PC-9 (cell line): ENCODE results near the gene SCIN. TPM values are rescaled to one million over a fixed set of nuclear protein-coding genes. Genes with fewer than 3 reads are reported as not detected.

Source experiments
- BruUV-seq: library from RNA; stranded (reverse); fragments of 400-500 nt; replicated peaks from 2 replicates; lab custom pipeline; 2021; lab: Mats Ljungman, UMichigan
- CTCF ChIA-PET: fragments of 300-600 bp; sonication (Branson Sonifier 250); formaldehyde crosslinking; loops from one replicate; lab custom pipeline; 2022; ENCODE audit warnings: antibody characterized with exemption; lab: Charles Lee
- POLR2A ChIA-PET: fragments of 300-600 bp; sonication (Branson Sonifier 250); formaldehyde crosslinking; loops from one replicate; lab custom pipeline; 2022; ENCODE audit warnings: antibody characterized with exemption; ENCODE audit not compliant: unreplicated experiment; lab: Charles Lee
- DNase-seq, 2 experiments: peaks; one replicate each; pipeline versions ENCODE4 v3.0.0 to v3.0.0-alpha.2; 2015 to 2022; ENCODE audit warnings: mixed read lengths in 1 of 2
- H2AFZ ChIP-seq: fragments of 200-600 bp; sonication (generic); 2 replicates; pipeline ENCODE4 v1.8.1; 2017; ENCODE audit warnings: antibody characterized with exemption
- H3F3A ChIP-seq: fragments of 200-600 bp; sonication (generic); 2 replicates; pipeline ENCODE4 v1.8.1; 2017; ENCODE audit warnings: antibody characterized with exemption, mild to moderate bottlenecking, low read depth; ENCODE audit not compliant: insufficient read depth
- H3K27ac ChIP-seq: fragments of 200-600 bp; sonication (generic); 2 replicates; pipeline ENCODE4 v1.6.1; 2016; ENCODE audit warnings: mixed run types
- H3K27me3 ChIP-seq: fragments of 200-600 bp; sonication (generic); 2 replicates; pipeline ENCODE4 v1.6.1; 2016; ENCODE audit warnings: low read depth, mixed run types; ENCODE audit not compliant: insufficient read depth
- H3K36me3 ChIP-seq: fragments of 200-600 bp; sonication (generic); 2 replicates; pipeline ENCODE4 v1.6.1; 2016; ENCODE audit warnings: low read depth, mixed run types
- H3K4me1 ChIP-seq: fragments of 200-600 bp; sonication (generic); replicated peaks from 2 replicates; pipeline ENCODE4 v1.6.1; 2016; ENCODE audit warnings: mixed run types; ENCODE audit not compliant: insufficient read depth
- H3K4me2 ChIP-seq: fragments of 200-600 bp; sonication (generic); 2 replicates; pipeline ENCODE4 v1.6.1; 2017; ENCODE audit warnings: mixed run types
- H3K4me3 ChIP-seq: fragments of 200-600 bp; sonication (generic); 2 replicates; pipeline ENCODE4 v1.6.1; 2016; ENCODE audit warnings: mixed run types
- H3K79me2 ChIP-seq: fragments of 200-600 bp; sonication (generic); 2 replicates; pipeline ENCODE4 v1.6.1; 2017; ENCODE audit warnings: low read depth, mixed run types
- H3K9me2 ChIP-seq: fragments of 200-600 bp; sonication (generic); 2 replicates; pipeline ENCODE4 v1.8.1; 2017; ENCODE audit warnings: mild to moderate bottlenecking; ENCODE audit not compliant: insufficient read depth
- H3K9me3 ChIP-seq: fragments of 200-600 bp; sonication (generic); 2 replicates; pipeline ENCODE4 v1.8.1; 2016; ENCODE audit warnings: low read depth; ENCODE audit not compliant: insufficient read depth
- H4K20me1 ChIP-seq: fragments of 200-600 bp; sonication (generic); 2 replicates; pipeline ENCODE4 v1.8.1; 2017; ENCODE audit not compliant: insufficient read depth
- CTCF ChIP-seq: fragments of 200-600 bp; sonication (generic); conservative IDR thresholded peaks from 2 replicates; pipeline ENCODE4 v1.6.1; 2017; ENCODE audit warnings: mixed run types, antibody characterized with exemption, mild to moderate bottlenecking, moderate library complexity
- EZH2 ChIP-seq: fragments of 200-600 bp; sonication (generic); IDR thresholded peaks from 2 replicates; pipeline ENCODE4 v1.8.0; 2017; ENCODE audit warnings: antibody characterized with exemption, low read depth
- intact Hi-C: fragments of 100-400 bp; cut with micrococcal nuclease; formaldehyde crosslinking; loops from one replicate; pipeline ENCODE4 v1.10.0; 2022; ENCODE audit not compliant: unreplicated experiment
- total RNA-seq: library from RNA; stranded (reverse); gene quantifications from 2 replicates; pipeline ENCODE4 v1.2.3, GENCODE V29; 2021

The SCIN gene
- total RNA-seq, 1 experiment from 2014 or later, result 0.92 TPM

GRCh38 chr7:12594122-12594897 is 23.8 kb downstream of the SCIN start:
- no peaks in the 10 kb centered on the region for H3K36me3 ChIP-seq
- H4K20me1 ChIP-seq, result no peaks in the 10 kb centered on the region
- no peak for DNase-seq
- intact Hi-C loops, result no loop called here
- peaks cover 6% of the 10 kb centered on the region; the same call in 1 of the 2 replicates for H3K9me2 ChIP-seq
- ChIA-PET POLR2A (no interaction called here), CTCF (no interaction called here)
- H3K27ac ChIP-seq, result no peak overlapping the region
- H3K27me3 ChIP-seq, result 0 out of 2 replicates have a peak, but pooled peaks cover 10% of the 10 kb centered on the region
- H3F3A ChIP-seq, result no peaks in the 10 kb centered on the region
- H3K4me1 ChIP-seq, result no peaks in the 10 kb centered on the region
- H3K9me3 ChIP-seq, result no peaks in the 10 kb centered on the region
- no peak overlapping the region for H2AFZ ChIP-seq
- BruUV-seq, result no TSS peak
- no peak overlapping the region for H3K4me3 ChIP-seq
- H3K4me2 ChIP-seq, result no peak overlapping the region
- TF ChIP-seq EZH2, result no peak
- no peak for TF ChIP-seq CTCF
- no peaks in the 10 kb centered on the region for H3K79me2 ChIP-seq

GRCh38 chr7:12595148-12595547 is 24.6 kb downstream of the SCIN start:
- ChIA-PET POLR2A (interaction anchor here (0.6 kb wide), 1 partner anchor 13 kb away, joined by 3 read pairs; no protein-coding TSS in a partner anchor), CTCF (no interaction called here)
- Histone ChIP-seq H3K27me3 (0 out of 2 replicates have a peak, but pooled peaks cover 10% of the 10 kb centered on the region), H3F3A (no peaks in the 10 kb centered on the region), H3K79me2 (no peaks in the 10 kb centered on the region), H3K36me3 (no peaks in the 10 kb centered on the region), H3K9me2 (peaks cover 6% of the 10 kb centered on the region; the same call in 1 of the 2 replicates), H3K9me3 (no peaks in the 10 kb centered on the region), H4K20me1 (no peaks in the 10 kb centered on the region), H3K27ac (no peak overlapping the region), H3K4me1 (no peaks in the 10 kb centered on the region), H3K4me3 (no peak overlapping the region), H2AFZ (no peak overlapping the region), H3K4me2 (no peak overlapping the region)
- BruUV-seq, result no TSS peak
- no peak for TF ChIP-seq CTCF
- no peak for TF ChIP-seq EZH2
- intact Hi-C loops, result no loop called here
- no peak for DNase-seq

- no peak for DNase-seq
- Histone ChIP-seq H3K79me2 (no peaks in the 10 kb centered on the region), H3K27ac (no peak overlapping the region), H3K36me3 (no peaks in the 10 kb centered on the region), H3K4me3 (no peak overlapping the region), H2AFZ (no peak overlapping the region), H3K4me1 (no peaks in the 10 kb centered on the region), H3F3A (no peaks in the 10 kb centered on the region), H4K20me1 (no peaks in the 10 kb centered on the region), H3K9me2 (peaks cover 6% of the 10 kb centered on the region; the same call in 1 of the 2 replicates), H3K9me3 (no peaks in the 10 kb centered on the region), H3K27me3 (0 out of 2 replicates have a peak, but pooled peaks cover under 1% of the 10 kb centered on the region), H3K4me2 (no peak overlapping the region)
- POLR2A ChIA-PET, result no interaction called here
- CTCF ChIA-PET, result interaction anchor here (0.9 kb wide), 1 partner anchor 72 kb away, joined by 3 read pairs; no protein-coding TSS in a partner anchor
- BruUV-seq, result no TSS peak
- no peak for TF ChIP-seq EZH2
- intact Hi-C loops, result no loop called here
Observed at GRCh38 chr7:12596225-12596790, 25.8 kb downstream of the SCIN start.
